Neural progenitor cell (in vitro differentiated cells): ENCODE measurements around the gene LONRF2.

Experiments used
- CTCF ChIP-seq: fragments of 200-600 bp; sonication (generic); IDR thresholded peaks from 2 replicates; pipeline ENCODE4 v1.5.1; 2017; ENCODE audit warnings: antibody characterized with exemption, mild to moderate bottlenecking
- EZH2phosphoT487 ChIP-seq: fragments of 200-600 bp; sonication (generic); IDR thresholded peaks from 2 replicates; pipeline ENCODE4 v1.6.1; 2017; ENCODE audit warnings: antibody characterized with exemption

GRCh38 chr2:100358554-100358953 lies 36.3 kb upstream of the LONRF2 start:
- TF ChIP-seq CTCF (no peak), EZH2phosphoT487 (no peak)
